ENCODE results near the gene CROCC.

CROCC gene

DNA sequence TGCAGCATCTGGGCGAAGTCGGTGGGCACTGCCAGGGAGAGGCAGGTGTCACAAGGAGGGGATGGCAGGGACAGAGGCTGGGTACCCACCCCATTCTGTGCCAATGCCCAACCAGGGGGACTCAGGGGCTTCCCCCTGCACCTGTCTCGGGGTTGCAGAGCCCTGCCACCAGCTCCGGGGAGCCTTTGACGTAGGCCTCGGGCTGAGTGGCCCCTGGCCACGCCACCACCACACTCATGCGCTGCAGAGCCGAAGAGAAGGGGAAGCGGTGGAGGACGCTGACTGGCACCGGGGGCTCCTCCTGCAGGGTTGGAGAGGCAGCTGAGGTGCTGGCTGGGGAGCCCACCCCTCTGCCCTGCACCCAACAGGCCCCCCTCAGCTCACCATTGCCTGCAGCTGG is 70.4 kb downstream of the CROCC start:
- no peak for DNase-seq (ENCODE audit: low read depth in 1 of 2, low spot score in 1 of 2)
- H3K27ac ChIP-seq (replicated peaks) = no peak overlapping the region
- TF ChIP-seq, protein P1, sequence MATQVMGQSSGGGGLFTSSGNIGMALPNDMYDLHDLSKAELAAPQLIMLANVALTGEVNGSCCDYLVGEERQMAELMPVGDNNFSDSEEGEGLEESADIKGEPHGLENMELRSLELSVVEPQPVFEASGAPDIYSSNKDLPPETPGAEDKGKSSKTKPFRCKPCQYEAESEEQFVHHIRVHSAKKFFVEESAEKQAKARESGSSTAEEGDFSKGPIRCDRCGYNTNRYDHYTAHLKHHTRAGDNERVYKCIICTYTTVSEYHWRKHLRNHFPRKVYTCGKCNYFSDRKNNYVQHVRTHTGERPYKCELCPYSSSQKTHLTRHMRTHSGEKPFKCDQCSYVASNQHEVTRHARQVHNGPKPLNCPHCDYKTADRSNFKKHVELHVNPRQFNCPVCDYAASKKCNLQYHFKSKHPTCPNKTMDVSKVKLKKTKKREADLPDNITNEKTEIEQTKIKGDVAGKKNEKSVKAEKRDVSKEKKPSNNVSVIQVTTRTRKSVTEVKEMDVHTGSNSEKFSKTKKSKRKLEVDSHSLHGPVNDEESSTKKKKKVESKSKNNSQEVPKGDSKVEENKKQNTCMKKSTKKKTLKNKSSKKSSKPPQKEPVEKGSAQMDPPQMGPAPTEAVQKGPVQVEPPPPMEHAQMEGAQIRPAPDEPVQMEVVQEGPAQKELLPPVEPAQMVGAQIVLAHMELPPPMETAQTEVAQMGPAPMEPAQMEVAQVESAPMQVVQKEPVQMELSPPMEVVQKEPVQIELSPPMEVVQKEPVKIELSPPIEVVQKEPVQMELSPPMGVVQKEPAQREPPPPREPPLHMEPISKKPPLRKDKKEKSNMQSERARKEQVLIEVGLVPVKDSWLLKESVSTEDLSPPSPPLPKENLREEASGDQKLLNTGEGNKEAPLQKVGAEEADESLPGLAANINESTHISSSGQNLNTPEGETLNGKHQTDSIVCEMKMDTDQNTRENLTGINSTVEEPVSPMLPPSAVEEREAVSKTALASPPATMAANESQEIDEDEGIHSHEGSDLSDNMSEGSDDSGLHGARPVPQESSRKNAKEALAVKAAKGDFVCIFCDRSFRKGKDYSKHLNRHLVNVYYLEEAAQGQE (IDR thresholded peaks at IDR 0.05; ENCODE audit: insufficient replicate concordance, low read depth) = no peak
- TF ChIP-seq SPI1 (IDR thresholded peaks at IDR 0.05; ENCODE audit: borderline replicate concordance, low read depth) (no peak), POLR2AphosphoS5 (IDR thresholded peaks at IDR 0.05; ENCODE audit: low read depth) (no peak), GABPA (IDR thresholded peaks at IDR 0.05; ENCODE audit: low read depth) (no peak)
- TF ChIP-seq, protein P2, sequence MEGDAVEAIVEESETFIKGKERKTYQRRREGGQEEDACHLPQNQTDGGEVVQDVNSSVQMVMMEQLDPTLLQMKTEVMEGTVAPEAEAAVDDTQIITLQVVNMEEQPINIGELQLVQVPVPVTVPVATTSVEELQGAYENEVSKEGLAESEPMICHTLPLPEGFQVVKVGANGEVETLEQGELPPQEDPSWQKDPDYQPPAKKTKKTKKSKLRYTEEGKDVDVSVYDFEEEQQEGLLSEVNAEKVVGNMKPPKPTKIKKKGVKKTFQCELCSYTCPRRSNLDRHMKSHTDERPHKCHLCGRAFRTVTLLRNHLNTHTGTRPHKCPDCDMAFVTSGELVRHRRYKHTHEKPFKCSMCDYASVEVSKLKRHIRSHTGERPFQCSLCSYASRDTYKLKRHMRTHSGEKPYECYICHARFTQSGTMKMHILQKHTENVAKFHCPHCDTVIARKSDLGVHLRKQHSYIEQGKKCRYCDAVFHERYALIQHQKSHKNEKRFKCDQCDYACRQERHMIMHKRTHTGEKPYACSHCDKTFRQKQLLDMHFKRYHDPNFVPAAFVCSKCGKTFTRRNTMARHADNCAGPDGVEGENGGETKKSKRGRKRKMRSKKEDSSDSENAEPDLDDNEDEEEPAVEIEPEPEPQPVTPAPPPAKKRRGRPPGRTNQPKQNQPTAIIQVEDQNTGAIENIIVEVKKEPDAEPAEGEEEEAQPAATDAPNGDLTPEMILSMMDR (IDR thresholded peaks at IDR 0.05; ENCODE audit: insufficient read depth, low read length) = no peak
- no peaks in the 10 kb centered on the region for H3K27me3 ChIP-seq (ENCODE audit: insufficient read depth, poor library complexity, severe bottlenecking)
- no peak overlapping the region for H3K4me3 ChIP-seq (replicated peaks; ENCODE audit: insufficient read depth, low read length)

DNA sequence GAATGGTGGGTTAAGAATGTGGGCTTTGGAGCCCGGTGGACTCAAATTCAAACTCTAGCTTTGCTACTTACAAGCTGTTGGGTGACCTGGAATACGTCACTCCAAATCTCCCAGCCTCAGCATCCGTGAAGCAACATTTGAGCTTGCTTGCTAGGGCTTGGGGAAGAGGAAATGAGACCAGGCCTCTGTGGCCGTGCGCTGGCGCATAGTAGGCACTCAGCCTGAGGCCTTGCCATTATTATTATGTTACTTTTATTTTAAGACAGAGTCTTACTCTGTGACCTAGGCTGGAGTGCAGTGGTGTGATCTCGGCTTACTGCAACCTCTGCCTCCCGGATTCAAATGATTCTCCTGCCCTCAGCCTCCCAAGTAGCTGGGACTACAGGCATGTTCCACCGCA is 70.9 kb downstream of the CROCC start:
- TF ChIP-seq, protein P2 (IDR thresholded peaks at IDR 0.05; ENCODE audit: insufficient read depth, low read length) = no peak
- TF ChIP-seq SPI1 (IDR thresholded peaks at IDR 0.05; ENCODE audit: borderline replicate concordance, low read depth) = no peak
- TF ChIP-seq GABPA (IDR thresholded peaks at IDR 0.05; ENCODE audit: low read depth) = no peak
- TF ChIP-seq, protein P1 (IDR thresholded peaks at IDR 0.05; ENCODE audit: insufficient replicate concordance, low read depth) = no peak
- no peak for TF ChIP-seq POLR2AphosphoS5 (IDR thresholded peaks at IDR 0.05; ENCODE audit: low read depth)
- H3K27ac ChIP-seq (replicated peaks) = no peak overlapping the region
- no peak for DNase-seq (ENCODE audit: low read depth in 1 of 2, low spot score in 1 of 2)
- no peak overlapping the region for H3K4me3 ChIP-seq (replicated peaks; ENCODE audit: insufficient read depth, low read length)
- no peaks in the 10 kb centered on the region for H3K27me3 ChIP-seq (ENCODE audit: insufficient read depth, poor library complexity, severe bottlenecking)

DNA sequence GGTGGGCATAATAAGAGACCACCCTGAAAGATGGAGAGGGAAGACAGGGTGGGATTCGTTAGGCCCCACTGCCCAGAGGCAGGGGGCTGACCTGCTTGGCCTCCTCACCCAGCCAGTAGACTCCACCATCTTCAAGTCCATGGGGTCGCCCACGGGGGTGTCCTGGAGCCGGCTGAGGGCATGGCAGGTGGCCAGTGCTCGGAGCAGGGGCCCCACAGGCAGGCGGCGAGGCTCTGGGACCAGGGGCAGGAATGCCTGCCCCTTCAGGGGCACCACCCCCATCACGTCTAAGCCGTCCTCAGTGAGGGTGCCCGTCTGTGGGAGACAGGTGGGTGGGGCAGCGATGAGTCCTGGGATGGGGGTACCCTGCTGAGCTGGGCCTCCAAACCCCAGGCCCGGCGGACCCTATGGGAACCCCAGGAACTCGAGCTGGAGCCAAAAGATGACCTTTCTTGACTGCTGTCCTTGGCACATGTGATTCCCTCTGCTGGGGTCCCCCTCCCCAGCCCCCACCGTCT is 71.8 kb downstream of the CROCC start:
- no peak overlapping the region for H3K4me3 ChIP-seq (replicated peaks; ENCODE audit: insufficient read depth, low read length)
- no peak for TF ChIP-seq GABPA (IDR thresholded peaks at IDR 0.05; ENCODE audit: low read depth)
- TF ChIP-seq POLR2AphosphoS5 (IDR thresholded peaks at IDR 0.05; ENCODE audit: low read depth) = no peak
- TF ChIP-seq, protein P2 (IDR thresholded peaks at IDR 0.05; ENCODE audit: insufficient read depth, low read length) = no peak
- TF ChIP-seq, protein P1 (IDR thresholded peaks at IDR 0.05; ENCODE audit: insufficient replicate concordance, low read depth) = no peak
- TF ChIP-seq SPI1 (IDR thresholded peaks at IDR 0.05; ENCODE audit: borderline replicate concordance, low read depth) = no peak

More for the DNA sequence above, 71.8 kb downstream of the CROCC start:
- H3K27me3 ChIP-seq (ENCODE audit: insufficient read depth, poor library complexity, severe bottlenecking) = no peaks in the 10 kb centered on the region
- no peak overlapping the region for H3K27ac ChIP-seq (replicated peaks)
- DNase-seq (ENCODE audit: low read depth in 1 of 2, low spot score in 1 of 2) = no peak
